Activated T-helper 1 cell treated with anti-CD3 and anti-CD28 coated beads, Interleukin-12 subunit alpha, Interleukin-12 subunit beta, Interleukin-2, Interleukin-4 antibody, amounts not matched to agents 30 ng/mL and 10 ng/mL and 1 ng/mL, durations not matched to agents 14 hours and 24 hours and 36 hours (primary cell): ENCODE results near the gene OR6B2. TPM values are rescaled to one million over a fixed set of nuclear protein-coding genes. Genes with fewer than 3 reads are reported as not detected.

Experiments
- DNase-seq: peaks from one replicate; pipeline ENCODE4 v3.0.0; 2021; ENCODE audit warnings: low spot score
- H3K27ac Mint-ChIP-seq: one replicate; pipeline ENCODE4 v1.8.0; 2021; ENCODE audit warnings: mild to moderate bottlenecking, mixed read lengths
- H3K27me3 Mint-ChIP-seq: one replicate; pipeline ENCODE4 v1.8.0; 2022; ENCODE audit warnings: mild to moderate bottlenecking, moderate library complexity, mixed read lengths; ENCODE audit not compliant: insufficient read depth
- H3K36me3 Mint-ChIP-seq: one replicate; pipeline ENCODE4 v1.8.0; 2021; ENCODE audit warnings: low read depth, mixed read lengths
- H3K4me1 Mint-ChIP-seq: one replicate; pipeline ENCODE4 v1.8.0; 2021; ENCODE audit warnings: low read depth, mixed read lengths
- H3K4me3 Mint-ChIP-seq: one replicate; pipeline ENCODE4 v1.8.0; 2021; ENCODE audit warnings: mild to moderate bottlenecking, moderate library complexity, mixed read lengths
- H3K9me3 Mint-ChIP-seq: one replicate; pipeline ENCODE4 v1.8.0; 2021; ENCODE audit warnings: mixed read lengths
- intact Hi-C: fragments of 100-400 bp; cut with micrococcal nuclease; formaldehyde crosslinking; loops from one replicate; pipeline ENCODE4 v1.15.1; 2024
- total RNA-seq: library from RNA; stranded (reverse); gene quantifications from 2 replicates; pipeline ENCODE4 v1.2.3, GENCODE V29; 2022

Gene OR6B2
- total RNA-seq, 1 donor from 2014 or later = not detected

- Mint-ChIP-seq H3K27me3 (no peaks in the 10 kb centered on the region), H3K4me1 (no peaks in the 10 kb centered on the region), H3K27ac (no peak overlapping the region), H3K4me3 (no peak overlapping the region), H3K9me3 (no peaks in the 10 kb centered on the region), H3K36me3 (peaks cover 26% of the 10 kb centered on the region)
- intact Hi-C loops = loop anchor here (1.0 kb wide), 1 partner anchor 58 kb away; no protein-coding TSS in a partner anchor
- DNase-seq = no peak
Observed at GRCh38 chr2:239991689-239992314, 38.4 kb downstream of the OR6B2 start.

DNA sequence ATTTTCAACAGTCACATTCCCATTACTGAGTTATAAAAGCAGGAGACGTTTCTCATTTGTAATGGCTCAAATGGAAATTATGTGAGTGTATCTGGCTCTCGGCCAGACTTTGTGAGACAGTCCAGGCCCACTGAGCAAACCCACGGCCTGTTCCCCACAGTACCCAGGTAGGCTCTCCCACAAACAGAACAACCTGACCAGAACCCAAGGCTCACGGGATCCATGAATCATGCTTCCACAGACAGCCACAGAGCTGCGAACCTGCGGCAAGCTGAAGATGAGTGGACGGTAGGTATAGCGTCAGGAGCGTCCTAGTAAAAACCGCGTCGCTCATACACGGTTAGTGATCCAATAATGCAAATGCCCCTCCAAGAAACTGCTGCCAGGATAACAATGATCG, 39.3 kb downstream of the OR6B2 start:
- Mint-ChIP-seq H3K9me3 (no peaks in the 10 kb centered on the region), H3K27ac (no peak overlapping the region), H3K27me3 (no peaks in the 10 kb centered on the region), H3K4me3 (no peak overlapping the region), H3K36me3 (peaks cover 32% of the 10 kb centered on the region), H3K4me1 (no peaks in the 10 kb centered on the region)
- no peak for DNase-seq
- intact Hi-C loops = loop anchor here (1.0 kb wide), 1 partner anchor 57 kb away; no protein-coding TSS in a partner anchor

DNA sequence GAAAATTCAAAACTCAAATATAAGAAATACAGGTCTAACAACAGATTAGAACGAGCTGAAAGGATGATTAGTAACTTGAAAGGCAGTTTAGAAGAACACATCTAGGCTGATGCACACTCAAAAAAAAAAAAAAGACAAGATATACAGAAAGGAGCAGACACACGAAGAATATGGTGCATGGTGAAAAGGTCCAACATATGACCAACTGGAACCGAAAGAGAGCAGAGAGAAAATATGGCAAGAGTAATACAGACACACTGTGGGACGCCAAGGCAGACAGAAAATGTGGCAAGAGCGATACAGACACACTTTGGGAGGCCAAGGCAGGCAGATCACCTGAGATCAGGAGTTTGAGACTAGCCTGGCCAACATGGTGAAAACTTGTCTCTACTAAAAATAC, 44.9 kb downstream of the OR6B2 start:
- peaks cover 9% of the 10 kb centered on the region for H3K9me3 Mint-ChIP-seq
- H3K4me3 Mint-ChIP-seq = no peak overlapping the region
- peak overlapping the region; percentile 15 for H3K27ac Mint-ChIP-seq
- H3K4me1 Mint-ChIP-seq = no peaks in the 10 kb centered on the region
- intact Hi-C loops = no loop called here
- peaks cover 50% of the 10 kb centered on the region for H3K36me3 Mint-ChIP-seq
- H3K27me3 Mint-ChIP-seq = no peaks in the 10 kb centered on the region
- DNase-seq = no peak

- no peak for DNase-seq
- no peak overlapping the region for H3K27ac Mint-ChIP-seq
- intact Hi-C loops = no loop called here
- H3K27me3 Mint-ChIP-seq = no peaks in the 10 kb centered on the region
- peaks cover 9% of the 10 kb centered on the region for H3K9me3 Mint-ChIP-seq
- H3K4me3 Mint-ChIP-seq = no peak overlapping the region
- H3K4me1 Mint-ChIP-seq = no peaks in the 10 kb centered on the region
- peaks cover 45% of the 10 kb centered on the region for H3K36me3 Mint-ChIP-seq
Observed at GRCh38 chr2:239984421-239985194, 45.6 kb downstream of the OR6B2 start.

GRCh38 chr2:239983004-239983778, 47.0 kb downstream of the OR6B2 start:
- Mint-ChIP-seq H3K4me3 (no peak overlapping the region), H3K4me1 (no peaks in the 10 kb centered on the region), H3K9me3 (peaks cover 9% of the 10 kb centered on the region), H3K27ac (no peak overlapping the region), H3K27me3 (no peaks in the 10 kb centered on the region), H3K36me3 (peaks cover 36% of the 10 kb centered on the region)
- intact Hi-C loops = no loop called here
- DNase-seq = no peak

Other genes starting within 250 kb of the OR6B2 start
- 102 and 106 TPM in 2 replicates for gene NDUFA10, start 5.1 kb downstream of the OR6B2 start, total RNA-seq
- gene OR6B3, start 23.1 kb upstream of the OR6B2 start, total RNA-seq = not detected in 2 replicates
- gene COPS9, start 105.9 kb upstream of the OR6B2 start, total RNA-seq = 127 and 132 TPM in 2 replicates
- not detected in 2 replicates for gene OTOS, start 110.2 kb upstream of the OR6B2 start, total RNA-seq